HG03103 (cell line): ENCODE results near the gene SEC61A1.

ENCODE experiments used
- ATAC-seq: cut with Tn5 transposase; IDR thresholded peaks from one replicate; pipeline ENCODE4 v1.9.1; 2021; ENCODE audit warnings: low read depth; ENCODE audit not compliant: unreplicated experiment

Gene SEC61A1

GRCh38 chr3:128076483-128077201, 24.4 kb downstream of the SEC61A1 start:
- no peak for ATAC-seq

GRCh38 chr3:128077202-128077624, 25.0 kb downstream of the SEC61A1 start:
- no peak for ATAC-seq

GRCh38 chr3:128077665-128078064, 25.4 kb downstream of the SEC61A1 start:
- ATAC-seq: no peak

GRCh38 chr3:128078322-128078721, 26.1 kb downstream of the SEC61A1 start:
- no peak for ATAC-seq

GRCh38 chr3:128078875-128079274, 26.6 kb downstream of the SEC61A1 start:
- ATAC-seq: no peak

GRCh38 chr3:128079823-128080222, 27.6 kb downstream of the SEC61A1 start:
- ATAC-seq: no peak

GRCh38 chr3:128080323-128081080, 28.3 kb downstream of the SEC61A1 start:
- no peak for ATAC-seq

- ATAC-seq: no peak
These were observed 29.0 kb downstream of the SEC61A1 start for GRCh38 chr3:128081226-128081625.

- no peak for ATAC-seq
These were observed 29.6 kb downstream of the SEC61A1 start for GRCh38 chr3:128081846-128082245.

- ATAC-seq: no peak
These were observed 30.3 kb downstream of the SEC61A1 start for GRCh38 chr3:128082546-128082945.

GRCh38 chr3:128083396-128083795, 31.2 kb downstream of the SEC61A1 start:
- ATAC-seq: no peak

GRCh38 chr3:128083980-128084674, 31.9 kb downstream of the SEC61A1 start:
- ATAC-seq: no peak

GRCh38 chr3:128084675-128085021, 32.4 kb downstream of the SEC61A1 start:
- ATAC-seq: no peak

- ATAC-seq: no peak
These were observed 36.9 kb downstream of the SEC61A1 start for GRCh38 chr3:128089135-128089534.

- ATAC-seq: no peak
These were observed 39.3 kb downstream of the SEC61A1 start for GRCh38 chr3:128091586-128091985.

- ATAC-seq: no peak
These were observed 42.3 kb downstream of the SEC61A1 start for GRCh38 chr3:128094295-128095151.

- ATAC-seq: peak; percentile 71
These were observed 43.0 kb downstream of the SEC61A1 start for GRCh38 chr3:128095222-128095703.

- no peak for ATAC-seq
These were observed 46.0 kb downstream of the SEC61A1 start for GRCh38 chr3:128098234-128098633.

- ATAC-seq: no peak
These were observed 47.9 kb downstream of the SEC61A1 start for GRCh38 chr3:128100161-128100560.

GRCh38 chr3:128100638-128101037, 48.4 kb downstream of the SEC61A1 start:
- no peak for ATAC-seq
